B cell (primary cell): ENCODE results near the gene KAT8. TPM values are rescaled to one million over a fixed set of nuclear protein-coding genes. Genes with fewer than 3 reads are reported as not detected.

Source experiments
- ATAC-seq: fragments of 200-7000 bp; cut with Tn5 transposase; one replicate; pipeline ENCODE4 v1.10.0; 2021; ENCODE audit warnings: low read depth, mild to moderate bottlenecking, moderate number of reproducible peaks, moderate library complexity
- CTCF ChIA-PET: fragments of 350-600 bp; sonication (Branson Sonifier 250); formaldehyde crosslinking; loops from one replicate; lab custom pipeline; 2021; ENCODE audit warnings: antibody characterized with exemption, inconsistent platforms; lab: Charles Lee
- POLR2A ChIA-PET: fragments of 350-600 bp; sonication (Branson Sonifier 250); formaldehyde crosslinking; loops from one replicate; lab custom pipeline; 2021; ENCODE audit warnings: antibody characterized with exemption; lab: Charles Lee
- DNase-seq: peaks from one replicate; pipeline ENCODE4 v3.0.0; 2013
- H2AFZ ChIP-seq: 2 replicates; pipeline ENCODE4 v1.6.1; 2012; ENCODE audit warnings: mild to moderate bottlenecking, low read depth, low read length; ENCODE audit not compliant: insufficient read depth, poor library complexity, severe bottlenecking
- H3K27ac ChIP-seq, 2 donors: 1 replicate in 1 of 2; 2 replicates in 1 of 2; pipeline ENCODE4 v1.5.1; 2012 to 2013; ENCODE audit warnings: low read length in 2 of 2, mild to moderate bottlenecking in 2 of 2, moderate library complexity in 1 of 2
- H3K27me3 ChIP-seq, 4 experiments: fragments of 200-600 bp in 1 of 4; sonication (generic) in 1 of 4; replicated peaks in 1 of 4; 1 replicate in 2 of 4; 2 replicates in 2 of 4; pipeline versions ENCODE4 v1.6.1 to v1.7.0; 2013 to 2016; ENCODE audit warnings: low read length in 3 of 4, mild to moderate bottlenecking in 2 of 4, mixed read lengths in 1 of 4, moderate library complexity in 1 of 4; ENCODE audit not compliant: insufficient read depth in 4 of 4, control insufficient read depth in 3 of 4; ENCODE audit errors: control extremely low read depth in 1 of 4
- H3K36me3 ChIP-seq, 2 experiments: replicated peaks in 1 of 2; 1 replicate in 1 of 2; 2 replicates in 1 of 2; pipeline versions ENCODE4 v1.6.1 to v1.7.1; 2013; ENCODE audit warnings: low read length in 1 of 2; ENCODE audit not compliant: insufficient read depth in 2 of 2, control insufficient read depth in 1 of 2; ENCODE audit errors: control extremely low read depth in 1 of 2, extremely low read depth in 1 of 2
- H3K4me1 ChIP-seq, 2 donors: fragments of 200-600 bp in 1 of 2; sonication (generic) in 1 of 2; 1 replicate in 1 of 2; 2 replicates in 1 of 2; pipeline versions ENCODE4 v1.5.1 to v1.6.1; 2013 to 2017; ENCODE audit warnings: low read length in 2 of 2; ENCODE audit not compliant: control insufficient read depth in 2 of 2, insufficient read depth in 2 of 2
- H3K4me2 ChIP-seq: replicated peaks from 2 replicates; pipeline ENCODE3; 2012; ENCODE audit warnings: mild to moderate bottlenecking, low read depth, low read length; ENCODE audit not compliant: poor library complexity, severe bottlenecking
- H3K4me3 ChIP-seq, 5 experiments: fragments of 200-600 bp in 1 of 5; sonication (generic) in 1 of 5; 1 replicate in 3 of 5; 2 replicates in 2 of 5; pipeline versions ENCODE4 v1.5.1 to v1.7.0; 2011 to 2016; ENCODE audit warnings: low read length in 4 of 5, mild to moderate bottlenecking in 4 of 5, low read depth in 2 of 5, control low read depth in 1 of 5, moderate library complexity in 1 of 5; ENCODE audit not compliant: insufficient read depth in 1 of 5; ENCODE audit errors: control extremely low read depth in 1 of 5, extremely low read depth in 1 of 5
- H3K79me2 ChIP-seq: fragments of 200-600 bp; sonication (generic); one replicate; pipeline ENCODE4 v1.6.0; 2016; ENCODE audit warnings: low read length; ENCODE audit not compliant: control insufficient read depth, insufficient read depth
- H3K9ac ChIP-seq: fragments of 200-600 bp; sonication (generic); 2 replicates; pipeline ENCODE4 v1.6.1; 2017; ENCODE audit warnings: mild to moderate bottlenecking, low read length, moderate library complexity
- H3K9me3 ChIP-seq, 3 donors: one replicate each; pipeline versions ENCODE4 v1.6.1 to v1.7.1; 2013; ENCODE audit warnings: low read length in 2 of 3; ENCODE audit not compliant: control insufficient read depth in 2 of 3, insufficient read depth in 1 of 3; ENCODE audit errors: control extremely low read depth in 1 of 3
- H4K20me1 ChIP-seq: 2 replicates; pipeline ENCODE4 v1.6.0; 2012; ENCODE audit warnings: mild to moderate bottlenecking, low read length; ENCODE audit not compliant: insufficient read depth, control insufficient read depth, poor library complexity, severe bottlenecking
- H3K27ac Mint-ChIP-seq: one replicate; pipeline ENCODE4 v1.8.0; 2021; ENCODE audit warnings: mixed read lengths
- H3K27me3 Mint-ChIP-seq: one replicate; pipeline ENCODE4 v1.8.0; 2021; ENCODE audit warnings: mixed read lengths
- H3K4me1 Mint-ChIP-seq: one replicate; pipeline ENCODE4 v1.8.0; 2021; ENCODE audit warnings: mixed read lengths
- H3K4me3 Mint-ChIP-seq: one replicate; pipeline ENCODE4 v1.8.0; 2021; ENCODE audit warnings: mixed read lengths
- H3K9me3 Mint-ChIP-seq: one replicate; pipeline ENCODE4 v1.8.0; 2022; ENCODE audit warnings: mixed read lengths; ENCODE audit not compliant: insufficient read depth
- EZH2 ChIP-seq: IDR thresholded peaks from 2 replicates; pipeline ENCODE4 v1.6.1; 2012; ENCODE audit warnings: borderline replicate concordance, low read depth, mild to moderate bottlenecking, moderate library complexity, low read length; ENCODE audit not compliant: insufficient read depth, poor library complexity, severe bottlenecking
- WGBS: methylation state at CpG from one replicate; pipeline ENCODE4 v1.1.5; 2013; ENCODE audit warnings: missing lambda C conversion rate; ENCODE audit not compliant: insufficient coverage; 5-methylcytosine and 5-hydroxymethylcytosine counted together
- intact Hi-C: fragments of 100-400 bp; cut with micrococcal nuclease; formaldehyde crosslinking; loops from one replicate; pipeline ENCODE4 v1.10.0; 2022
- polyA plus RNA-seq: library from polyadenylated mRNA; depleted of rRNA; stranded (reverse); fragments of >200 nt; gene quantifications from 2 replicates; pipeline ENCODE4 v1.2.3, GENCODE V29; 2012
- small RNA-seq: library from RNA; depleted of rRNA; stranded (forward); fragments of <200 nt; gene quantifications from one replicate; pipeline ENCODE3, GENCODE V24; 2012; ENCODE audit warnings: low replicate concordance, low read depth; ENCODE audit not compliant: insufficient read length
- total RNA-seq, 2 donors: library from RNA; stranded (reverse); fragments of 120-200 nt in 1 of 2; gene quantifications; 1 replicate in 1 of 2; 2 replicates in 1 of 2; pipeline versions ENCODE4 v1.2.3 to v1.2.4, GENCODE V29; 2013 to 2022
- TF ChIP-seq, protein P1 (sequence below): fragments of 200-600 bp; IDR thresholded peaks from one replicate; pipeline ENCODE4 v1.8.0; 2022; ENCODE audit warnings: antibody characterized with exemption, mild to moderate bottlenecking

KAT8 gene
- total and polyA plus RNA-seq, 2 donors (not counting 1 experiment from before 2014, with no cell fraction given) = 100.0 to 102 TPM

DNA sequence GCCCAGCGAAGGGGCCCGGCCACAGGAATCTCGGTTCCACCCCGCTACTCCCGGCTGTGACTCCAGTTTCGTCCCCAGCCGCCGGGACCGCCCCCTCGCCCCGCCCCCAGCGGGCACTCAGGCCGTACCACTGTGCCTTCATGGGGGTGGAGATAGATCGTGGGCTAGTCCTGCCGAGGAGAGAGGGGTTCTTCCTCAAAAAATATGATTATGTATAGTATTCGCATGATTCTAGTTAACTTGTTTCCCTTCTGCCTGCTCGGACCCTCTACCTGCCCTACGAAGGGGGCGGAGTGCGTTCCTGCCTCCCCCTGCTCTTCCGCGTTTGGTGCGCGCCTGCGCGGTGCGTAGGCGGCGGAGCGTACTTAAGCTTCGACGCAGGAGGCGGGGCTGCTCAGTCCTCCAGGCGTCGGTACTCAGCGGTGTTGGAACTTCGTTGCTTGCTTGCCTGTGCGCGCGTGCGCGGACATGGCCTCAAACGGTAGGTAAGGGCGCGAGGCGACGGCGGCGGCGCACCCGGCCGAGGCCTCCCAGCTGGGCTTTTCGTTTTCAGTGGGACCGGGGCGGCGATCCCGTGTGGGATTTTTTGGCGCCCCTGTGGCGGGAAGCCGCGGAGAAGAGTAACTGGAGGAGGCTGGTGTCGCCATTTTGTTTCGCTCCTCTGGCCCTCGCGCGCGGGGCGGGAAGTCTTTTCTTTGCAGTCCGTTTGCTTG lies 62.4 kb downstream of the KAT8 start, which contains the start of gene FUS:
Gene FUS (plus strand): TSS at position 393 of the 713 bp plus-strand sequence. CDS start 76 bp downstream, at position 469.
- H3K79me2 ChIP-seq = peaks cover 63% of the 10 kb centered on the region
- peak within 1 kb of the TSS; percentile 99 for H3K4me3 Mint-ChIP-seq
- peak within 1 kb of the TSS; percentile 96 for H2AFZ ChIP-seq
- under 1% methylated on average over 64 of the region's 69 CpGs for WGBS
- ChIA-PET CTCF (interaction anchor here (0.6 to 2.3 kb wide), 8 partner anchors 19 to 328 kb away, joined by 3 to 17 read pairs (median 4); partner anchors contain the start of genes KAT8, PYCARD and RUSF1), POLR2A (interaction anchor here (0.6 to 3.3 kb wide), 25 partner anchors 14 to 694 kb away, joined by 3 to 44 read pairs (median 5); partner anchors contain the start of genes ARMC5, ITGAM, KAT8 and PYCARD)
- H3K4me1 Mint-ChIP-seq = peaks cover 58% of the 10 kb centered on the region
- peaks cover 41 to 56% of the 10 kb centered on the region in 2 donors for H3K4me1 ChIP-seq
- H3K27me3 ChIP-seq = no peaks in the 10 kb centered on the region
- peaks cover 44% of the 10 kb centered on the region for H4K20me1 ChIP-seq
- peak within 1 kb of the TSS; percentile 58 to 98 (median 91) for H3K4me3 ChIP-seq
- DNase-seq (peak; percentile 98), ATAC-seq (peak; percentile 71)
- H3K4me2 ChIP-seq = peak within 1 kb of the TSS; percentile 87
- H3K27ac ChIP-seq = peak within 1 kb of the TSS; percentile 90 to 93
- no peak for TF ChIP-seq EZH2
- TF ChIP-seq, protein P1, sequence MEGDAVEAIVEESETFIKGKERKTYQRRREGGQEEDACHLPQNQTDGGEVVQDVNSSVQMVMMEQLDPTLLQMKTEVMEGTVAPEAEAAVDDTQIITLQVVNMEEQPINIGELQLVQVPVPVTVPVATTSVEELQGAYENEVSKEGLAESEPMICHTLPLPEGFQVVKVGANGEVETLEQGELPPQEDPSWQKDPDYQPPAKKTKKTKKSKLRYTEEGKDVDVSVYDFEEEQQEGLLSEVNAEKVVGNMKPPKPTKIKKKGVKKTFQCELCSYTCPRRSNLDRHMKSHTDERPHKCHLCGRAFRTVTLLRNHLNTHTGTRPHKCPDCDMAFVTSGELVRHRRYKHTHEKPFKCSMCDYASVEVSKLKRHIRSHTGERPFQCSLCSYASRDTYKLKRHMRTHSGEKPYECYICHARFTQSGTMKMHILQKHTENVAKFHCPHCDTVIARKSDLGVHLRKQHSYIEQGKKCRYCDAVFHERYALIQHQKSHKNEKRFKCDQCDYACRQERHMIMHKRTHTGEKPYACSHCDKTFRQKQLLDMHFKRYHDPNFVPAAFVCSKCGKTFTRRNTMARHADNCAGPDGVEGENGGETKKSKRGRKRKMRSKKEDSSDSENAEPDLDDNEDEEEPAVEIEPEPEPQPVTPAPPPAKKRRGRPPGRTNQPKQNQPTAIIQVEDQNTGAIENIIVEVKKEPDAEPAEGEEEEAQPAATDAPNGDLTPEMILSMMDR = no peak
- intact Hi-C loops = loop anchor here (1.0 to 10.0 kb wide), 5 partner anchors 21 to 695 kb away; partner anchors contain the start of genes BCKDK, STX4 and ZNF267
- peak within 1 kb of the TSS; percentile 96 for H3K9ac ChIP-seq
- H3K36me3 ChIP-seq = peaks cover 7 to 27% of the 10 kb centered on the region in 2 experiments
- peak within 1 kb of the TSS; percentile 100 for H3K27ac Mint-ChIP-seq
- no peaks in the 10 kb centered on the region for H3K9me3 Mint-ChIP-seq
- H3K9me3 ChIP-seq = no peaks in the 10 kb centered on the region
- H3K27me3 Mint-ChIP-seq = no peaks in the 10 kb centered on the region

Small RNAs within 50 kb of the gene (small RNA-seq; reads per million reads assigned to genes)
- not detected for gene AC009088.4
- not detected for gene NDUFA3P6

Other genes with a start within 250 kb of the KAT8 start
- gene BCL7C, start 223.6 kb upstream of the KAT8 start, total RNA-seq = 30.5 and 31.6 TPM in 2 replicates
- gene BCL7C, start 223.6 kb upstream of the KAT8 start, polyA plus RNA-seq = 14.9 and 17.1 TPM in 2 replicates
- 0.81 and 1.0 TPM in 2 replicates for gene CTF1, start 221.1 kb upstream of the KAT8 start, total RNA-seq
- 0.78 and 0.99 TPM in 2 replicates for gene CTF1, start 221.1 kb upstream of the KAT8 start, polyA plus RNA-seq
- 25.0 and 29.5 TPM in 2 replicates for gene FBXL19, start 194.1 kb upstream of the KAT8 start, total RNA-seq
- 9.0 and 12.9 TPM in 2 replicates for gene FBXL19, start 194.1 kb upstream of the KAT8 start, polyA plus RNA-seq
- gene ORAI3, start 168.6 kb upstream of the KAT8 start, total RNA-seq = 51.8 and 55.8 TPM in 2 replicates
- 24.2 and 32.2 TPM in 2 replicates for gene ORAI3, start 168.6 kb upstream of the KAT8 start, polyA plus RNA-seq
- gene SETD1A, start 159.9 kb upstream of the KAT8 start, total RNA-seq = 37.2 and 39.5 TPM in 2 replicates
- gene SETD1A, start 159.9 kb upstream of the KAT8 start, polyA plus RNA-seq = 11.5 and 12.4 TPM in 2 replicates
- 1.0 and 1.2 TPM in 2 replicates for gene HSD3B7, start 132.5 kb upstream of the KAT8 start, total RNA-seq
- 0.65 and 0.89 TPM in 2 replicates for gene HSD3B7, start 132.5 kb upstream of the KAT8 start, polyA plus RNA-seq
- 2.2 and 2.7 TPM in 2 replicates for gene STX1B, start 107.0 kb upstream of the KAT8 start, total RNA-seq
- gene STX1B, start 107.0 kb upstream of the KAT8 start, polyA plus RNA-seq = 1.8 and 2.1 TPM in 2 replicates
- gene STX4, start 84.1 kb upstream of the KAT8 start, total RNA-seq = 111 and 120 TPM in 2 replicates
- 133 and 159 TPM in 2 replicates for gene STX4, start 84.1 kb upstream of the KAT8 start, polyA plus RNA-seq
- 11.1 and 12.0 TPM in 2 replicates for gene ZNF668, start 43.4 kb upstream of the KAT8 start, total RNA-seq
- 5.1 and 5.8 TPM in 2 replicates for gene ZNF668, start 43.4 kb upstream of the KAT8 start, polyA plus RNA-seq
- gene ZNF646, start 43.2 kb upstream of the KAT8 start, total RNA-seq = 45.9 and 51.7 TPM in 2 replicates
- 9.2 and 14.7 TPM in 2 replicates for gene ZNF646, start 43.2 kb upstream of the KAT8 start, polyA plus RNA-seq
- 10.7 and 10.8 TPM in 2 replicates for gene PRSS53, start 28.7 kb upstream of the KAT8 start, total RNA-seq
- 10.1 and 11.6 TPM in 2 replicates for gene PRSS53, start 28.7 kb upstream of the KAT8 start, polyA plus RNA-seq
- gene VKORC1, start 22.9 kb upstream of the KAT8 start, total RNA-seq = 36.8 and 45.7 TPM in 2 replicates
- gene VKORC1, start 22.9 kb upstream of the KAT8 start, polyA plus RNA-seq = 22.3 and 31.8 TPM in 2 replicates
- 24.7 and 29.7 TPM in 2 replicates for gene BCKDK, start 9.3 kb upstream of the KAT8 start, total RNA-seq
- gene BCKDK, start 9.3 kb upstream of the KAT8 start, polyA plus RNA-seq = 20.0 and 27.6 TPM in 2 replicates
- gene PRSS8, start 18.1 kb downstream of the KAT8 start, total RNA-seq = not detected in 2 replicates
- not detected in 2 replicates for gene PRSS8, start 18.1 kb downstream of the KAT8 start, polyA plus RNA-seq
- gene PRSS36, start 32.4 kb downstream of the KAT8 start, total RNA-seq = 1.6 TPM in 1 of 2 replicates, not detected in the other
- gene PRSS36, start 32.4 kb downstream of the KAT8 start, polyA plus RNA-seq = 0.20 and 1.0 TPM in 2 replicates
- gene FUS, start 62.5 kb downstream of the KAT8 start, total RNA-seq = 585 and 597 TPM in 2 replicates
- gene FUS, start 62.5 kb downstream of the KAT8 start, polyA plus RNA-seq = 181 and 386 TPM in 2 replicates
- 31.8 and 35.7 TPM in 2 replicates for gene PYCARD, start 85.1 kb downstream of the KAT8 start, total RNA-seq
- 36.3 and 72.0 TPM in 2 replicates for gene PYCARD, start 85.1 kb downstream of the KAT8 start, polyA plus RNA-seq
- 0.02 and 0.05 TPM in 2 replicates for gene TRIM72, start 96.5 kb downstream of the KAT8 start, total RNA-seq
- gene TRIM72, start 96.5 kb downstream of the KAT8 start, polyA plus RNA-seq = 0.03 and 0.09 TPM in 2 replicates
- gene PYDC1, start 99.5 kb downstream of the KAT8 start, total RNA-seq = not detected in 2 replicates
- gene PYDC1, start 99.5 kb downstream of the KAT8 start, polyA plus RNA-seq = not detected in 2 replicates
- 28.4 and 34.3 TPM in 2 replicates for gene ITGAM, start 142.3 kb downstream of the KAT8 start, total RNA-seq
- gene ITGAM, start 142.3 kb downstream of the KAT8 start, polyA plus RNA-seq = 32.9 and 66.3 TPM in 2 replicates
- 48.0 and 51.7 TPM in 2 replicates for gene ITGAX, start 237.5 kb downstream of the KAT8 start, total RNA-seq
- gene ITGAX, start 237.5 kb downstream of the KAT8 start, polyA plus RNA-seq = 39.2 and 78.8 TPM in 2 replicates